HEK293T (cell line): Measurements from ENCODE around the gene GPR39.

Experiments
- CTCF ChIA-PET: fragments of 350-600 bp; formaldehyde crosslinking; extraction: SDS; loops from one replicate; lab custom pipeline; 2021; ENCODE audit warnings: antibody characterized with exemption, inconsistent platforms; lab: Yijun Ruan, JAX
- POLR2A ChIA-PET: fragments of 350-600 bp; formaldehyde crosslinking; extraction: SDS; loops from one replicate; lab custom pipeline; 2020; ENCODE audit warnings: antibody characterized with exemption, inconsistent platforms; lab: Yijun Ruan, JAX
- DNase-seq: peaks from one replicate; pipeline ENCODE4 v3.0.0; 2012; ENCODE audit warnings: mixed read lengths; ENCODE audit errors: extremely low spot score
- ARNT ChIP-seq: fragments of 450-650 bp; IDR thresholded peaks from 2 replicates; pipeline ENCODE4 v1.6.1; 2017; ENCODE audit warnings: mild to moderate bottlenecking
- BHLHE40 ChIP-seq: fragments of 450-650 bp; IDR thresholded peaks from 2 replicates; pipeline ENCODE4 v1.6.1; 2016; ENCODE audit warnings: mild to moderate bottlenecking, moderate library complexity, borderline replicate concordance
- CTBP1 ChIP-seq: fragments of 450-650 bp; IDR thresholded peaks from 2 replicates; pipeline ENCODE4 v1.6.1; 2016; ENCODE audit warnings: borderline replicate concordance
- ELF4 ChIP-seq: fragments of 450-650 bp; IDR thresholded peaks from 2 replicates; pipeline ENCODE4 v1.6.1; 2017; ENCODE audit warnings: antibody characterized with exemption
- FOXA1 ChIP-seq: fragments of 450-650 bp; IDR thresholded peaks from 2 replicates; pipeline ENCODE4 v1.6.1; 2016; ENCODE audit warnings: mild to moderate bottlenecking
- FOXK2 ChIP-seq: fragments of 450-650 bp; IDR thresholded peaks from 2 replicates; pipeline ENCODE4 v1.6.1; 2016; ENCODE audit warnings: mild to moderate bottlenecking
- FOXM1 ChIP-seq: fragments of 450-650 bp; IDR thresholded peaks from 2 replicates; pipeline ENCODE4 v1.6.1; 2017; ENCODE audit warnings: mild to moderate bottlenecking, borderline replicate concordance
- HDGF ChIP-seq: fragments of 450-650 bp; IDR thresholded peaks from 2 replicates; pipeline ENCODE4 v1.6.1; 2017; ENCODE audit warnings: antibody characterized with exemption, borderline replicate concordance
- L3MBTL2 ChIP-seq: fragments of 450-650 bp; conservative IDR thresholded peaks from 2 replicates; pipeline ENCODE4 v1.6.1; 2016; ENCODE audit warnings: mild to moderate bottlenecking
- LEF1 ChIP-seq: fragments of 450-650 bp; IDR thresholded peaks from 2 replicates; pipeline ENCODE4 v1.6.1; 2017; ENCODE audit warnings: mild to moderate bottlenecking, borderline replicate concordance
- NFRKB ChIP-seq: fragments of 450-650 bp; IDR thresholded peaks from 2 replicates; pipeline ENCODE4 v1.6.1; 2016; ENCODE audit warnings: mild to moderate bottlenecking, moderate library complexity
- SP1 ChIP-seq: fragments of 450-650 bp; IDR thresholded peaks from 2 replicates; pipeline ENCODE4 v1.6.1; 2017
- SUZ12 ChIP-seq: fragments of 450-650 bp; IDR thresholded peaks from 2 replicates; pipeline ENCODE4 v1.6.1; 2016; ENCODE audit warnings: mild to moderate bottlenecking
- TARDBP ChIP-seq: fragments of 450-650 bp; IDR thresholded peaks from 2 replicates; pipeline ENCODE4 v1.6.1; 2016
- ZNF384 ChIP-seq: fragments of 450-650 bp; IDR thresholded peaks from 2 replicates; pipeline ENCODE4 v1.6.1; 2016
- TF ChIP-seq, protein P1 (sequence below): fragments of 450-650 bp; IDR thresholded peaks from 2 replicates; pipeline ENCODE4 v1.6.1; 2016

The GPR39 gene

DNA sequence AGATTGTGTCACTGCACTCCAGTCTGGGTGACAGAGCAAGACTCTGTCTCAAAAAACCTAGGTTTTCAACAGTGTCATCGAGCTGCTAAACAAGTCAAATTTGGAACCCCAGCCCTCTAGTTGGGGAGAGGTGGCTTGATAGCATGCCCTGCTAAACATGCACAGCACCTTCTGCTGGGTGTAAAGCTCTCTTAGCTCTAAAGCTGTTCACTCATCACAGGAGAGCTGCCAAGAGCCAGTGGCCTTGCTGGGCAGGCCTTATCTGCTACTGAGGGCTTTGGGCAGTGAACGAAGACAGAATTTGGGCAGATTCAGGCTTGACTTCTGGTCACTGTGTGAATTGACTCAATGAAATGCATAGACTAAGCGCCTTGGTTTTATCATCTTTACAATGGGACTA is 152.1 kb downstream of the GPR39 start:
- TF ChIP-seq CTBP1: no peak
- TF ChIP-seq, protein P1, sequence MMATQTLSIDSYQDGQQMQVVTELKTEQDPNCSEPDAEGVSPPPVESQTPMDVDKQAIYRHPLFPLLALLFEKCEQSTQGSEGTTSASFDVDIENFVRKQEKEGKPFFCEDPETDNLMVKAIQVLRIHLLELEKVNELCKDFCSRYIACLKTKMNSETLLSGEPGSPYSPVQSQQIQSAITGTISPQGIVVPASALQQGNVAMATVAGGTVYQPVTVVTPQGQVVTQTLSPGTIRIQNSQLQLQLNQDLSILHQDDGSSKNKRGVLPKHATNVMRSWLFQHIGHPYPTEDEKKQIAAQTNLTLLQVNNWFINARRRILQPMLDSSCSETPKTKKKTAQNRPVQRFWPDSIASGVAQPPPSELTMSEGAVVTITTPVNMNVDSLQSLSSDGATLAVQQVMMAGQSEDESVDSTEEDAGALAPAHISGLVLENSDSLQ: no peak
- no peak for TF ChIP-seq LEF1
- no peak for TF ChIP-seq L3MBTL2
- no peak for TF ChIP-seq SP1
- no peak for TF ChIP-seq ARNT
- TF ChIP-seq BHLHE40: no peak
- TF ChIP-seq ELF4: no peak
- no peak for TF ChIP-seq ZNF384
- TF ChIP-seq FOXM1: no peak
- no peak for TF ChIP-seq FOXA1

DNA sequence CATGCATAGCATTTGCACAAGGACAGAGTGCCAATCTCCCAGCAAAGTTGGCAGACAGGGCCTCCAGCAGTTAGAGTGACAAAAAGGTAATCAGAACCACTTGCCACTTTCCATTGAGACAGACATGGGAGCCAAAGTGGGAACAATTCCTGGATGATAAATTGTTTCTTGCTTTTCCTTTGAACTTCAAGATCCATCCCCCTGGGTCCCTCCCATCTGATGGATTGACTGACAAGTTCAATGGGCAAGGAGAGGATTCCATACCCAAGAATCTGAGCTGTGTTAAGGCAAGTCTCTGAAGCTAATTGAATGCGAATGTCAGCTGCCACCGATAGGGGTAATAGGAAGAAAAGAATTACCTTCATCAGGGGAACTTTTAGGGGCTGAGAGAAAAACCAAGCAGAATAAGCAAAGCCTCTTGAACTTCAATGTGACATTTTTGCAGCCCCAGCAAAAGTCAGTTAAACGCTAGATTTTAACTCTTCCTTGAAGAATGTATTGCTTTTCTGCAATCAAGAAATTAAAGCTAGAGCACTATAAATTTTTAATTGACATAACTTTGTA is 156.9 kb downstream of the GPR39 start:
- DNase-seq: no peak
- CTCF ChIA-PET: no interaction called here
- POLR2A ChIA-PET: no interaction called here
- TF ChIP-seq LEF1 (no peak), TARDBP (no peak), BHLHE40 (no peak)

More for the DNA sequence above, 152.1 kb downstream of the GPR39 start:
- POLR2A ChIA-PET: no interaction called here
- DNase-seq: no peak
- CTCF ChIA-PET: no interaction called here

DNA sequence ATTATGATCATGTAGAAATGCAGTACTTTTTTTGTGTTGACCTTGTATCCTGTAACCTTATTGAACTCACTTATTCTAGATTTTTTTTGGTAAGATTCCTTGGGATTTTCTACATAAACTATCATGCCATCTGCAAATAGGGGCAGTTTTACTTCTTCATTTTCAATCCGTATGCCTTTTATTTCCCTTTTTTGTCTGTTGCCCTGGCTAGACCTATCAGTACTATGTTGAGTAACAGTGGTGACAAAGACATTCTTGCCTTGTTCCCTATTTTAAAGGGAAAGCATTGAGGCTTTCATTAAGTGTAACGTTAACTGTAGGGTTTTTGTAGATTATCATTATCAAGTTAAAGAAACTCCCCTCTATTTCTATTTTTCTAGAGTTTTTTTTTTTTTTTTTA is 161.1 kb downstream of the GPR39 start:
- CTCF ChIA-PET: no interaction called here
- no peak for DNase-seq
- POLR2A ChIA-PET: no interaction called here
- TF ChIP-seq BHLHE40 (no peak), TARDBP (no peak)

DNA sequence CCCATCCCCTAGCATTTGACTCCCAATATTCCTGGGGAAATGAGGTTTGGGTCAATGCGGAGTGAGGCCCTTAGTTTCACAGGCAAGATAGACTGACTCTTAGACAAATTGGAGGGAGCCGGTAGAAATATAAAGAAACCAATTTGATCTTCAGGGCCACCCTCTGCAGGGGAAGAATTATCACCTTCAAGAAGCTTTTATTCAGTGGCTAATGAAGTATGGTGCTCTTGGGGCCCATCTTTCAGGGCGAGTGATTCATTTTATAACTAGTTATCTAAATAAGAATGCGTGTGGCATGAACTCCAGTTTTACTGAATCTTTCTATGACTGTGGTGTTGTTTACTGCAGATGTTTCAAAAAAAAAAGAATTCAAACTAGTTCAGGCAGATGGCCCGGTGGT is 165.0 kb downstream of the GPR39 start:
- DNase-seq: no peak
- CTCF ChIA-PET: no interaction called here
- TF ChIP-seq, protein P1: no peak
- TF ChIP-seq CTBP1 (no peak), ELF4 (no peak), HDGF (no peak), SUZ12 (no peak), FOXK2 (no peak), FOXA1 (no peak), ARNT (no peak), FOXM1 (no peak)
- POLR2A ChIA-PET: no interaction called here

DNA sequence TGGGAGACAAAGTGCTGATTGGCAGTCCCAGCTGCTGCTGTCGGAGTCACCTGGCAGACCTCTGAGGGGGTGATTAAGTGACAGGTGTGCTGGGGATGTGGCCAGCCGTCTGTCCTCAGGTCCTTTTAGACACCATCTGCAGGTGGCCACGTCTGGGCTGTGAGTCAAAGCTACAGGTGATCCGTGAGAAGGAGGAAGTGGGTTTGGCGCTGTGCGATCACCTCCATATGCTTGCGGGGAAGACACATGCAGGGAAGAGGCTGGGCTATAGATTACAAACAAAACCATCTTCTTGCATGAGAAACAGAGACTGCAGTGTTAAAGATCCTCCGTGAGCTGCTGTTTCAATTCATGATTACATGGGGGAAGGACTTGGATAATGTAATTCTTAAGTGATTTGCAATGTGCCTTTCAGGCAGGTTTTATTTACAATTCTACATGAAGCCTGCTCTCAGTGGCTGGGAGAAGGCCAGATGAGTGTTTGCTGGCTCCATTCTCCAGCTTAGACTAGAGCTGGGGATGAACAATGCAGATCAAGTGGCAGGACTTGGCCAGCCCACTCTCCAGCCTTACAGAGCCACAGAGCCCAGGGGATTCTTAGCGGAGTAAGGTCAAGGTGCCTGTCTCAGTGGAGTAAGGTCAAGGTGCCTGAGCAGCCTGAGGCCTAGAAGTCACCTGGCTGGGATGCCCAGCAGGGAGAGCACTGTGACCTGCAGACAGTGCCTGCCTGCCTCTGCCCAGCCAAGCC is 165.6 kb downstream of the GPR39 start:
- DNase-seq: no peak
- TF ChIP-seq HDGF: no peak
- no peak for TF ChIP-seq SUZ12
- no peak for TF ChIP-seq L3MBTL2
- TF ChIP-seq, protein P1: no peak
- CTCF ChIA-PET: no interaction called here
- POLR2A ChIA-PET: no interaction called here

DNA sequence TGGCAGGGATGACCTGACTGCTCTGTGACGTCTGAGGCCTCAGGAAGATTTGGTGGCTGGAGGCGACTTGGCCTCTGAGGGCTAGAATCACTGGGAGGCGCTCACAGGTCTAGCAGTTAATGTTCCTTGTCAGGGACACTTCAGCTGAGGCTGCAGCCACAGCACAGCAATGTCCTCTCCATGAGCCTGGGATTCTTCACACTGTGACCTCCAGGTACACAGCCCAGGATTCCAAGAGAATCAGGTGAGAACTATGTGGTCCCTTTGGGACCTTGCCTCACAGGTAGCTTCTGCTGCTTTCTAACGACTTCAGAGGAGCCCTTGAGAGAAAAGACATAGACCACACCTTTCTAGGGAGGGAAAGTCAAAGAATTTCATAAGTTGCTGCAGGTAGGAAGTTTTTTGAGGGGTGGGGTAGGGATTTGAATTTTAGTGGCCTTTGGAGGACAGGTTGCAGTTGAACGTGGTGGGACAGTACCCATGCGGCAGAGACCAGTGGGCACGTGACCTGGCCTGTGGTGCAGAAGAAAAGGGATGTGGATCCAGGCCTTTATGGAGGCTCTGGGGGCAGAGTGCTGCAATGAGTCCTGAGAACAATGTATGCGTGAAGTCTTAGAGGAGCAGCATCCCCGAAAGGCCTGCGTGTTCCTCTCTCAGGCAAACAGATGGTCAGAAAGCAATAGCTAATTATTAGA is 167.2 kb downstream of the GPR39 start:
- POLR2A ChIA-PET: no interaction called here
- TF ChIP-seq BHLHE40: no peak
- TF ChIP-seq FOXA1: no peak
- TF ChIP-seq CTBP1: no peak
- no peak for TF ChIP-seq FOXM1
- no peak for TF ChIP-seq NFRKB
- no peak for TF ChIP-seq L3MBTL2
- TF ChIP-seq ZNF384: no peak
- no peak for DNase-seq
- CTCF ChIA-PET: no interaction called here
